Gastroesophageal sphincter (tissue), 3 donors: Measurements from ENCODE around the gene POU2F1.

Experiments
- CTCF ChIP-seq, 4 experiments: fragments of 200-600 bp in 2 of 4; fragments of 450-650 bp in 2 of 4; sonication (generic) in 1 of 4; IDR thresholded peaks; one replicate each; pipeline ENCODE4 v1.5.1; 2017 to 2019; ENCODE audit warnings: antibody characterized with exemption in 4 of 4, mild to moderate bottlenecking in 2 of 4, moderate library complexity in 2 of 4
- POLR2A ChIP-seq, 2 donors: fragments of 450-650 bp; IDR thresholded peaks; one replicate each; pipeline ENCODE4 v1.6.1; 2017; ENCODE audit warnings: antibody characterized with exemption in 2 of 2, mild to moderate bottlenecking in 2 of 2, moderate library complexity in 1 of 2
- POLR2AphosphoS5 ChIP-seq: sonication (generic); formaldehyde crosslinking; IDR thresholded peaks from one replicate; pipeline ENCODE4 v1.6.1; 2017; ENCODE audit warnings: antibody characterized with exemption

DNA sequence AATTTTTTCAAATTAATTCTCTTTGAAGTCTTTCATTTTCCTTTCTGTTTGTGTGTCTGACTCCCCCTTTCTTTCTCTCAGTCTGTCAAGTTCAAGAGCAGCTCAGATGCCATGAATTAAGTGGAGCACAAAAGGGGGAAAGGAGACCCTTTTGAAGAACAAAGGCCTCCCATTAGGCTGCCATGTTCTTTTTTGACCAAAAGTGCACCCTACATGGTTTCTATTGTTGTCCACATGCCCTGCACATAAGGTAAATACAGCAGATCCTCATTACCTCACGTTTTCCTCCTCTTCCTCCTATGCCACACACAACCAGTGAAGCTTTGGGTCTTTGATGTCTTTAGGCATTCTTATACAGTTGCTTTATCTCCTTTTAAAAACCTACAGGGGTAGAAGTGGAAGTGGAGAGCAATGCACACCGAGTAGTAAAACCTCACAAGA lies 47.7 kb downstream of the POU2F1 start:
- TF ChIP-seq POLR2AphosphoS5, result no peak
- no peak for TF ChIP-seq CTCF (IDR thresholded peaks at IDR 0.05)
- TF ChIP-seq POLR2A (IDR thresholded peaks at IDR 0.05), result no peak
